LNCAP (cell line): ENCODE results near the gene ARHGDIA.

Experiments used
- CTCF ChIP-seq: fragments of 450-650 bp; IDR thresholded peaks from 2 replicates; pipeline ENCODE4 v1.5.1; 2017; ENCODE audit warnings: mild to moderate bottlenecking

The ARHGDIA gene

GRCh38 chr17:81852237-81852636 is 18.9 kb downstream of the ARHGDIA start:
- TF ChIP-seq CTCF: no peak

- no peak for TF ChIP-seq CTCF
Observed at GRCh38 chr17:81851423-81851822, 19.7 kb downstream of the ARHGDIA start.

- TF ChIP-seq CTCF: no peak
Observed at GRCh38 chr17:81849457-81849856, 21.7 kb downstream of the ARHGDIA start.

GRCh38 chr17:81846743-81847689 is 24.1 kb downstream of the ARHGDIA start:
- TF ChIP-seq CTCF: no peak

- no peak for TF ChIP-seq CTCF
Observed at GRCh38 chr17:81845881-81846742, 25.0 kb downstream of the ARHGDIA start.

- no peak for TF ChIP-seq CTCF
Observed at GRCh38 chr17:81845361-81845760, 25.8 kb downstream of the ARHGDIA start.

GRCh38 chr17:81844887-81845286 is 26.2 kb downstream of the ARHGDIA start:
- no peak for TF ChIP-seq CTCF
